ENCODE data around the gene KLHL4.

GRCh38 chrX:87571964-87572363, 54.4 kb downstream of the KLHL4 start:
- TF ChIP-seq, protein P1, sequence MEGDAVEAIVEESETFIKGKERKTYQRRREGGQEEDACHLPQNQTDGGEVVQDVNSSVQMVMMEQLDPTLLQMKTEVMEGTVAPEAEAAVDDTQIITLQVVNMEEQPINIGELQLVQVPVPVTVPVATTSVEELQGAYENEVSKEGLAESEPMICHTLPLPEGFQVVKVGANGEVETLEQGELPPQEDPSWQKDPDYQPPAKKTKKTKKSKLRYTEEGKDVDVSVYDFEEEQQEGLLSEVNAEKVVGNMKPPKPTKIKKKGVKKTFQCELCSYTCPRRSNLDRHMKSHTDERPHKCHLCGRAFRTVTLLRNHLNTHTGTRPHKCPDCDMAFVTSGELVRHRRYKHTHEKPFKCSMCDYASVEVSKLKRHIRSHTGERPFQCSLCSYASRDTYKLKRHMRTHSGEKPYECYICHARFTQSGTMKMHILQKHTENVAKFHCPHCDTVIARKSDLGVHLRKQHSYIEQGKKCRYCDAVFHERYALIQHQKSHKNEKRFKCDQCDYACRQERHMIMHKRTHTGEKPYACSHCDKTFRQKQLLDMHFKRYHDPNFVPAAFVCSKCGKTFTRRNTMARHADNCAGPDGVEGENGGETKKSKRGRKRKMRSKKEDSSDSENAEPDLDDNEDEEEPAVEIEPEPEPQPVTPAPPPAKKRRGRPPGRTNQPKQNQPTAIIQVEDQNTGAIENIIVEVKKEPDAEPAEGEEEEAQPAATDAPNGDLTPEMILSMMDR (conservative IDR thresholded peaks at IDR 0.05), result no peak
- no peak for TF ChIP-seq ZFX (IDR thresholded peaks at IDR 0.05)
